ENCODE measurements around the gene CACNA1S. TPM values are rescaled to one million over a fixed set of nuclear protein-coding genes. Genes with fewer than 3 reads are reported as not detected.

CACNA1S gene
- total RNA-seq, 1 experiment from 2014 or later, result not detected

GRCh38 chr1:201019321-201019977 is 92.8 kb downstream of the CACNA1S start:
- Histone ChIP-seq H3K18ac (ENCODE audit: insufficient read length, low read depth, low read length) (no peak overlapping the region), H4K20me1 (ENCODE audit: control insufficient read depth, insufficient read depth, insufficient read length) (no peaks in the 10 kb centered on the region), H3K14ac (ENCODE audit: insufficient read depth, low read length) (no peak overlapping the region), H3K9ac (ENCODE audit: extremely low read depth, insufficient read length, low read length) (no peak overlapping the region), H4K5ac (ENCODE audit: insufficient read length, low read depth, low read length) (no peak overlapping the region), H3K23me2 (ENCODE audit: insufficient read length, low read depth, low read length, poor library complexity, severe bottlenecking) (peaks cover 14% of the 10 kb centered on the region), H3K23ac (ENCODE audit: insufficient read length, low read depth, low read length) (no peak overlapping the region), H3K9me3 (ENCODE audit: control insufficient read depth, low read depth, low read length) (no peaks in the 10 kb centered on the region), H3K56ac (ENCODE audit: insufficient read length, low read depth, low read length) (no peak overlapping the region), H3K27ac (ENCODE audit: insufficient read length, low read depth, low read length) (no peak overlapping the region), H2BK120ac (ENCODE audit: low read depth, low read length, poor library complexity, severe bottlenecking) (no peak overlapping the region), H3K79me1 (ENCODE audit: insufficient read depth, low read depth, low read length, poor library complexity, severe bottlenecking) (no peaks in the 10 kb centered on the region), H3K4me2 (ENCODE audit: insufficient read depth, insufficient read length, low read length) (no peak overlapping the region), H2BK12ac (ENCODE audit: insufficient read length, low read depth, low read length) (no peak overlapping the region), H3K27me3 (ENCODE audit: insufficient read depth, low read length) (no peaks in the 10 kb centered on the region), H3K4me1 (ENCODE audit: insufficient read depth, low read length) (peaks cover 10% of the 10 kb centered on the region; the same call in 1 of the 2 replicates), H3K4ac (ENCODE audit: low read depth, low read length) (no peak overlapping the region), H2BK20ac (ENCODE audit: low read depth, low read length, poor library complexity, severe bottlenecking) (no peak overlapping the region), H2AK5ac (ENCODE audit: insufficient read length, low read length) (no peak overlapping the region), H2AFZ (ENCODE audit: low read length) (no peak overlapping the region), H2BK15ac (ENCODE audit: low read depth, low read length) (no peak overlapping the region), H4K91ac (ENCODE audit: insufficient read length, low read depth, low read length) (no peak overlapping the region), H3T11ph (ENCODE audit: low read length) (no peak overlapping the region), H3K79me2 (ENCODE audit: insufficient read depth, low read length) (peaks cover 1% of the 10 kb centered on the region; the same call in 1 of the 2 replicates), H2BK5ac (ENCODE audit: insufficient read length, low read length) (no peak overlapping the region), H4K8ac (replicated peaks; ENCODE audit: insufficient read length, low read depth, low read length) (no peak overlapping the region)
- peaks cover 10% of the 10 kb centered on the region for H3K27me3 Mint-ChIP-seq (ENCODE audit: low read depth)
- H3K4me1 Mint-ChIP-seq, result peaks cover 58 to 81% of the 10 kb centered on the region in 2 experiments
- peak overlapping the region in 1 of 3 experiments; percentile 26; a peak in 2 of 7 replicates for H3K27ac Mint-ChIP-seq
- H3K4me3 Mint-ChIP-seq, result no peak overlapping the region
- H3K9me3 Mint-ChIP-seq, result no peaks in the 10 kb centered on the region; a peak in 1 of 5 replicates
- no peaks in the 10 kb centered on the region for H3K36me3 Mint-ChIP-seq (ENCODE audit: insufficient read depth in 1 of 3, low read depth in 3 of 3)
- no peak for TF ChIP-seq CTCF (conservative IDR thresholded peaks at IDR 0.05)
- WGBS (ENCODE audit: extremely low coverage, insufficient read length, low lambda C conversion rate), result no CpG with 5 or more reads among the region's 5 CpGs
- no peak for DNase-seq

Measured in H9 (cell line).